ENCODE results near the gene SLC1A3. TPM values are rescaled to one million over a fixed set of nuclear protein-coding genes. Genes with fewer than 3 reads are reported as not detected.

The SLC1A3 gene
- total and polyA plus RNA-seq, 2 donors (not counting 1 experiment from before 2014, with no cell fraction given), result 0.37 TPM; not detected in 1

- H3K27ac Mint-ChIP-seq, result no peak overlapping the region
Measured at GRCh38 chr5:36683821-36684434, 77.5 kb downstream of the SLC1A3 start.

More at GRCh38 chr5:36683821-36684434, 77.5 kb downstream of the SLC1A3 start:
- intact Hi-C loops (cut with micrococcal nuclease), result no loop called here
- no peaks in the 10 kb centered on the region for H3K79me2 ChIP-seq (ENCODE audit: control insufficient read depth, insufficient read depth, low read length)
- CTCF ChIA-PET, result no interaction called here
- Mint-ChIP-seq H3K27me3 (peaks cover 4% of the 10 kb centered on the region), H3K4me3 (no peak overlapping the region), H3K9me3 (ENCODE audit: insufficient read depth) (no peaks in the 10 kb centered on the region), H3K4me1 (peaks cover 11% of the 10 kb centered on the region)
- no peak overlapping the region for H2AFZ ChIP-seq (ENCODE audit: insufficient read depth, low read depth, low read length, poor library complexity, severe bottlenecking)
- peaks cover 0 to under 1% of the 10 kb centered on the region in 2 donors for H3K4me1 ChIP-seq (ENCODE audit: control insufficient read depth in 2 of 2, insufficient read depth in 2 of 2, low read length in 2 of 2)
- TF ChIP-seq EZH2 (IDR thresholded peaks at IDR 0.05; ENCODE audit: borderline replicate concordance, insufficient read depth, low read depth, low read length, poor library complexity, severe bottlenecking), result no peak
- no peak for TF ChIP-seq CTCF (IDR thresholded peaks at IDR 0.05)
- no peak overlapping the region for H3K27ac ChIP-seq (ENCODE audit: low read length in 2 of 2)
- POLR2A ChIA-PET, result no interaction called here
- DNase-seq (no peak), ATAC-seq (ENCODE audit: low read depth) (no peak)
- H3K36me3 ChIP-seq (replicated peaks in 1 of 2; ENCODE audit: control extremely low read depth in 1 of 2, control insufficient read depth in 1 of 2, extremely low read depth in 1 of 2, insufficient read depth in 2 of 2, low read length in 1 of 2), result no peaks in the 10 kb centered on the region
- WGBS (ENCODE audit: insufficient coverage), result over 99% methylated on average over 9 of the region's 9 CpGs
- no peak overlapping the region for H3K4me2 ChIP-seq (replicated peaks; ENCODE audit: low read depth, low read length, poor library complexity, severe bottlenecking)
- H3K9me3 ChIP-seq (ENCODE audit: control extremely low read depth in 1 of 3, control insufficient read depth in 2 of 3, insufficient read depth in 1 of 3, low read length in 2 of 3), result no peaks in the 10 kb centered on the region
- H3K9ac ChIP-seq (ENCODE audit: low read length), result no peak overlapping the region
- H3K27me3 ChIP-seq (replicated peaks in 1 of 4; ENCODE audit: control extremely low read depth in 1 of 4, control insufficient read depth in 3 of 4, insufficient read depth in 4 of 4, low read length in 3 of 4), result no peaks in the 10 kb centered on the region
- no peaks in the 10 kb centered on the region for H4K20me1 ChIP-seq (ENCODE audit: control insufficient read depth, insufficient read depth, low read length, poor library complexity, severe bottlenecking)
- H3K4me3 ChIP-seq (ENCODE audit: control extremely low read depth in 1 of 5, extremely low read depth in 1 of 5, insufficient read depth in 1 of 5, low read depth in 2 of 5, low read length in 4 of 5), result no peak overlapping the region

All from B cell (primary cell).